Measurements from ENCODE around the gene ACOT11.
A peak's percentile ranks its signal among the peaks of the same experiment; 100 is the strongest.

The ACOT11 gene

DNA sequence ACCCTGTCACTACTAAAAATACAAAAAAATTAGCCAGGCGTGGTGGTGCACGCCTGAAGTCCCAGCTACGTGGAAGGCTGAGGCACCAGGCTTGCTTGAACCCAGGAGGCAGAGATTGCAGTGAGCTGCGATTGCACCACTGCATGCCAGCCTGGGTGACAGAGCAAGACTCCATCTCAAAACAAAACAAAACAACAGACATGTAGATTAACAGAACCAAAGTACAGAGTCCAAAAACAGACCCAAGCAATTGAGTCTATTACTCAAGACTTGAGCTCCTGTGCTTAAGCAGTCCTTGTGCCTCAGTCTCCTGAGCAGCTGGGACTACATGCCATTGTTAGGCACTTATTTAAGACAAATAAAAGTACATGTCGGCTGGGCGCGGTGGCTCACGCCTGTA, 9.5 kb upstream of the ACOT11 start:
- DNase-seq, result no peak

DNA sequence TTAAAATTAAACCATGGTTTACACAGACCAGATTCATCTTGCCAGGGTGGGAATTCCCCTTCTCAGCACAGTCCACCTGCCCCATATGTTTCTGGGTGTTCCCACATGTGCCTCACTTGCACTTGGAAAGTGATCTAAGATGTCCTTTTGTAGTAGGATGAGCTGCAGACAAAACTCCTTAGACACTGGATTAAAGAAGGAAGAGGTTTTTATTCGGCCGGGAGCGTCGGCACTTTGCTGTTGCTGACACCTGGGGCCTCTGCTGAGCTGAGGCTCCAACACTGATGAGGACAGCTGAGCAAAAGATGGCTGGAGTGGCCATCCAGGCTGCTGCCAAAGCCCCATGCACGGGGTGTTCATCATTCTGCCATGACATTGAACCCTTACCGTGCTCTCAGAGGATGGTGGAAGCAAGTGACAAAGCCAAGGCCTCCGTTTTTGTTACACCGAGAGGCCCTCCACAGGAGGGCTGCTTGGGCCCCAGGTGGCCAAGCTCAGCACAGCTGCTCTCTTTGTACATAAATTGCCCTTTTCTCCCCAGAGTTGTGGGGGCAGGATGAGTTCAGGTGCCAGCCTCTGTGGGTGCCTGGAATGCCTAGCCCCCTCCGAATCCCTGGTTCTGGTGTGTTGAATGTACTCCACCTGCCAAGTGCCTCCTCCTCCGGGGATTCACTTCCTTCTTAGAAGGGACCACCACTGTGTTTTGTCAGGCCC, 7.3 kb upstream of the ACOT11 start:
- no peak for DNase-seq

- peak; percentile 81 for DNase-seq
Observed at GRCh38 chr1:54542120-54542961, 5.7 kb upstream of the ACOT11 start.

- no peak for DNase-seq
Observed at GRCh38 chr1:54542962-54543539, 5.0 kb upstream of the ACOT11 start.

- no peak for DNase-seq
Observed at GRCh38 chr1:54543729-54544496, 4.1 kb upstream of the ACOT11 start.

DNA sequence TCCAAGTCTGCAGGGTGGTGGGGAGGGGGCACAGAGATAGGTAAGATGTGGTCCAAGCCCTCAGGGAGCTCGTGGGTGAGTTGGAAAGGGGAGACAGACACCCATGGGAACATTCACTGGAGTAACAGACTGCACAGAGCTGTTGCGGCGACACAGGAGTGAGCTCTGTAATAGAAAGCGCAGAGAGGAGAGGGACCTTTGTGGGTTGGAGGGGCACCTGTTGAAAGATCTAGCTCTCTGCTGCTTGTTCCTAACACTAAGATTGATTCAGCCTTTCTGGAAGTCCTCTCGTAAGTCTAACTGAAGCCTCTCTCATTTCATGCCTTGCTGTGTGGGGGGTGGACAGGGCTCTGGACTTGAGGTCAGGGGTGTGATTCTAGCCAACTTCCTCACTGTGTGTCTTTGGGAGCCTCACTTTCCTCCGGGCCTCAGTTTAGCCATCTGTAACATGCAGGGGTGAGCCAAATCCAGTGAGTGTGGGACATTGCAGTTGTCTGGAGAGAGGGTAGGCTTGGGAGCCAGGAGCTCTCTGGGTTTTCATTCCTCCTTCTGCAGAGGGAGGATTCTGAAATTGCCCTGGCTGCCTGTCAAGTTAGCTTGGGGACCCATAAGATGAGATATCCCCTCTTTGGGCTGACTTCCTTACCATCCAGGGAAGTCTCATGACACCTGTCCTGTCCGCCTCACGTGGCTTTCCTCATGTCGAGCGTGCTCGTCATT, 2.0 kb upstream of the ACOT11 start:
- DNase-seq, result no peak

GRCh38 chr1:54546651-54547401, 1.2 kb upstream of the ACOT11 start:
- DNase-seq, result no peak

DNA sequence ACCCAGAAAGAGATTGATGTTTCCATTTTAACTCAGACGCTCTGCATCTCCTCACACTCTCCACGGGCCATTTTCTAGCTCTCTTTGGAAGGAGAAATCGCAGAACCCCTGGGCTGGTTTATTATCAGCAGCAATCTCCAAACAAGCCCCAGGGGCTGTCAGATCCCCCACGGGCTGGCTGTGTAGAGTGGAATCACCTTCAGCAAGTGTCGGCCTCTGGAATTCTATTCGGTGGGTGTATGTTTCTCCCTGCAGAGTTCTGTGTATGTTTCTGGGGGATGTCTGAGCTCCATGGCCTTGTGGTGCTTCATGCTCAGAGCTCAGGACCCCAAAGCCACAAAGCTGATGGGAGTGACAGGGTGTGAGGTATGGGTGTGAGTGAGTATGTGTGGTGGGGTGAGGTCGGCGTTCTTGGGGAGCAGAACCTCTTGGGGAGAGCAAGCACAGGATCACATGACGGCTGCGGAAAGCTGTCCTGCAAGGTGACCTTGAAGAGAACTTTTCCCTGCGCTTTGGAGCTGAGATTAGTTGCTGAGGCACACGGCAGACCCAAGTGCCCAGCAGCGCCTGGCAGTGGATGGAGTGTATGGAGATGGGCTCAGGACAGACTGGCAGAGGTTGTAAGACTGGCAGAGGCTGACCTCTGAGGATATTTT, 489 bp downstream of the ACOT11 start:
- no peak for DNase-seq

- DNase-seq, result no peak
Observed at GRCh38 chr1:54549181-54549924, 1.3 kb downstream of the ACOT11 start.

- DNase-seq, result no peak
Observed at GRCh38 chr1:54551891-54552290, 3.9 kb downstream of the ACOT11 start.

GRCh38 chr1:54553602-54554313, 5.7 kb downstream of the ACOT11 start:
- DNase-seq, result no peak

DNA sequence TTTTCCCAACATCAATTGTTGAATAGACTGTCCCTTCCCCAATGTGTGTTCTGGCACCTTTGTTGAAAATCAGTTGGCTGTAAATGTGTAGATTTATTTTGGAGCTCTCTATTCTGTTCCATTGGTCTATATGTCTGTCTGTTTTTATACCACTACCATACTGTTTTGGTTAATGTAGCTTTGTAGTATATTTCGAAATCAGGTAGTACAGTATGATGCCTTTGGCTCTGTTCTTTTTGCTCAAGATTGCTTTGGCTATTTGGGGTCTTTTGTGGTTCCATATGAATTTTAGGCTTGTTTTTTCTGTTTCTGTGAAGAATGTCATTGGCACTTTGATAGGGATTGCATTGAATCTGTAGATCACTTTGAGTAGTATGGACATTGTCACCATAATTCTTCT, 8.1 kb downstream of the ACOT11 start:
- no peak for DNase-seq

DNA sequence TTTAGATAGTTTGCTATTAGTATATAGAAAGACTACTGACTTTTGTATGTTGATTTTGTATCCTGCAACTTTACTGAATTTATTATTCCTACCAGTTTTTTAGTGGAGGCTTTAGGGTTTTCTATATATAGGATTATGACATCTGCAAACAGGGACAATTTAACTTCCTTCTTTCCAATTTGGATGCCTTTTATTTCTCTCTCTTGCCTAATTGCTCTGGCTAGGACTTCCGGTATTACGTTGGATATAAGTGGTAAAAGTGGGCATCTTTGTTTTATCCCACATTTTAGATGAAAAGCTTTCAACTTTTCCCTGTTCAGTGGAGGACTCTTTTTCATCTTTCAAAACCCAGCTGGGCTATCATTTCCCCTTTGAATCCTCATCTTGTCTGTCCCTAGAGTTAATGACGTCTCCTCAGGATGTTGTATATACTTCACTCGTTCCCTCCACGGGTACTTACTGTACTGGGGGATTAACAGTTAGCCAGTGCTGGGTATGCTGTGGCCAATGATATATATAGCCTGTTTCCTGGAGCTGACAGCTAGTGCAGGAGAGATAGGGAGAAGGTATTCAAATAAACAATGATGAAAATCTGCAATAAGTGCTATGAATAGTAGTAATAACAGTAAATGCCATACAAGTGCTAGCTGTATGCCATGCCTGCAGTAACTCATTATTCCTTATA, 9.8 kb downstream of the ACOT11 start:
- no peak for DNase-seq

- peak; percentile 78 for DNase-seq
Observed at GRCh38 chr1:54558434-54559030, 10.5 kb downstream of the ACOT11 start.

DNA sequence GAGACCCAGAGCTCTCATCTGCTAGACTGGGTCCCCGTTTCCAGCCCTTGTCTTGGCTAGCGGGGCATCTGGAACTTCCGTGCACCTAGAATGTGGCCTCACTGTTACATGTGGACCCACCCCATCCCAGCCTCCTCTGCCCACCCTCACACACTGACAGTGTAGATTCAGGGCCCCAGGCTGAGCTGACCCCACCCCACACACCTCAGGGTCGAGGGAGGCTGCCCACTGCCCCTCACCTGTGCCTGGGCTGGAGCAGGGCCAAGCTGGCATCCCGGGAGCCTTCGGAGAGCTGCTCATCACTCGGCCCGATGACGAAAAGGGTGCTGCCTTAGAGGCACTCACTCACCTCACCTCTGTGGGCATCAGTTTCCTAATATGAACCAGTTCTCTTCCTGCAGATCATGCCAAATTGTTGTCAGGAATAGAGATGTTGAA, 11.1 kb downstream of the ACOT11 start:
- DNase-seq, result no peak

DNA sequence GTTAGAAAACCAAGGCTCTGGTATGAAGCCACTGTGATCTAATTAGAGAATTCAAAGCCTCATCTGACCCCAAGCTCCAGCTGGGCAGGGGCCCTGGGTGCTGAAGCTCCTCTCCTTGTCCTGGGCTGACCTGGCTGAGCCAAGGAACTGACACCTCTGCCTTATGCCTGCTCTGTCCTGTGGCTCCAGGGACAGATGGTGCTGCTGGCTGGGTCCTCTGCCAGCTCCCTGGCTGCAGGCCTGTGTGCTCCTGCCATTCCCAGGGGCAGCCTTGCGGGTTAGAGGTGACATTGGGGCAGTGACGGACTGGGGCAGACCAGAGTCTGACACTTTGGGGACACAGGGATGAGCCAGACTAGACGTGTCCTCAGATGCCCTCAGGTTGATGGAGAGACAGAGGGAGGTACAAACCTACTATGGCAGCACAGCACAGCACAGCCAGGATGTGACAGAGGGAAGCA, 11.8 kb downstream of the ACOT11 start:
- DNase-seq, result no peak

GRCh38 chr1:54564312-54565112, 16.5 kb downstream of the ACOT11 start:
- no peak for DNase-seq

GRCh38 chr1:54565113-54565501, 17.1 kb downstream of the ACOT11 start:
- DNase-seq, result no peak

Data from right hindlimb (tissue), 1 donor.